Naive B cell (primary cell): Measurements from ENCODE around the gene S1PR5. TPM values are rescaled to one million over a fixed set of nuclear protein-coding genes. Genes with fewer than 3 reads are reported as not detected.
"Not testable (repeated sequence)": the region's sequence is repeated elsewhere in the genome, so short reads cannot be mapped to it uniquely, and the experiment has no call there.

Experiments used
- ATAC-seq, 2 donors: fragments of 150-1000 bp; cut with Tn5 transposase; 2 replicates each; pipeline ENCODE4 v1.10.0; 2021; ENCODE audit warnings: low read depth in 2 of 2, mild to moderate bottlenecking in 2 of 2, moderate library complexity in 2 of 2
- DNase-seq: peaks from one replicate; pipeline ENCODE4 v3.0.0; 2022
- H3K27ac Mint-ChIP-seq, 6 donors: one replicate each; pipeline ENCODE4 v1.8.0; 2020 to 2022; ENCODE audit warnings: mild to moderate bottlenecking in 6 of 6, mixed read lengths in 6 of 6, moderate library complexity in 5 of 6, inconsistent platforms in 2 of 6
- H3K27me3 Mint-ChIP-seq, 3 donors: one replicate each; pipeline ENCODE4 v1.8.0; 2021 to 2022; ENCODE audit warnings: mixed read lengths in 3 of 3, mild to moderate bottlenecking in 1 of 3
- H3K36me3 Mint-ChIP-seq, 2 donors: one replicate each; pipeline ENCODE4 v1.8.0; 2020 to 2022; ENCODE audit warnings: mixed read lengths in 2 of 2, inconsistent platforms in 1 of 2, mild to moderate bottlenecking in 1 of 2
- H3K4me1 Mint-ChIP-seq, 3 donors: one replicate each; pipeline ENCODE4 v1.8.0; 2020 to 2022; ENCODE audit warnings: mixed read lengths in 3 of 3, inconsistent platforms in 1 of 3, mild to moderate bottlenecking in 1 of 3, moderate library complexity in 1 of 3
- H3K4me3 Mint-ChIP-seq, 8 donors: one replicate each; pipeline ENCODE4 v1.8.0; 2020 to 2022; ENCODE audit warnings: mild to moderate bottlenecking in 8 of 8, mixed read lengths in 8 of 8, moderate library complexity in 8 of 8, inconsistent platforms in 2 of 8
- H3K9me3 Mint-ChIP-seq, 7 donors: one replicate each; pipeline ENCODE4 v1.8.0; 2020 to 2022; ENCODE audit warnings: mixed read lengths in 7 of 7, mild to moderate bottlenecking in 5 of 7, inconsistent platforms in 2 of 7, moderate library complexity in 1 of 7
- polyA plus RNA-seq, 6 donors: library from polyadenylated mRNA; unstranded; fragments of 300-500 nt; fragmentation: Illumina TruSeq; gene quantifications; one replicate each; pipeline ENCODE4 v1.2.3, GENCODE V29; 2021; ENCODE audit warnings: low read depth in 6 of 6

Gene S1PR5
- polyA plus RNA-seq, 6 donors from 2014 or later: 0.24 to 0.96 (median 0.75) TPM; not detected in 1

GRCh38 chr19:10553087-10553667, 35.9 kb upstream of the S1PR5 start:
- Mint-ChIP-seq H3K27ac (peak overlapping the region; percentile 88 to 97 (median 95)), H3K36me3 (no peaks in the 10 kb centered on the region), H3K9me3 (no peaks in the 10 kb centered on the region), H3K4me1 (peaks cover 24 to 43% (median 33%) of the 10 kb centered on the region in 3 donors), H3K27me3 (no peaks in the 10 kb centered on the region), H3K4me3 (peak overlapping the region in 7 of 8 donors; percentile 19 to 86 (median 69))
- DNase-seq (peak; percentile 25), ATAC-seq (peak; percentile 33 to 41)

- peaks cover 21 to 43% (median 33%) of the 10 kb centered on the region in 3 donors for H3K4me1 Mint-ChIP-seq
These were observed 35.3 kb upstream of the S1PR5 start for GRCh38 chr19:10552510-10553053.

GRCh38 chr19:10551698-10552301, 34.6 kb upstream of the S1PR5 start:
- Mint-ChIP-seq H3K4me3 (peak overlapping the region in 1 of 8 donors; percentile 42), H3K27me3 (no peaks in the 10 kb centered on the region), H3K36me3 (no peaks in the 10 kb centered on the region), H3K9me3 (no peaks in the 10 kb centered on the region), H3K4me1 (peaks cover 21 to 43% (median 33%) of the 10 kb centered on the region in 3 donors), H3K27ac (peak overlapping the region in 3 of 6 donors; percentile 11 to 88 (median 60))
- DNase-seq (no peak), ATAC-seq (no peak)

More at GRCh38 chr19:10552510-10553053, 35.3 kb upstream of the S1PR5 start:
- H3K9me3 Mint-ChIP-seq: no peaks in the 10 kb centered on the region
- H3K27me3 Mint-ChIP-seq: no peaks in the 10 kb centered on the region
- peak overlapping the region in 4 of 8 donors; percentile 54 to 82 (median 64) for H3K4me3 Mint-ChIP-seq
- no peaks in the 10 kb centered on the region for H3K36me3 Mint-ChIP-seq
- no peak for DNase-seq
- no peak for ATAC-seq
- peak overlapping the region in 5 of 6 donors; percentile 75 to 97 (median 95) for H3K27ac Mint-ChIP-seq

GRCh38 chr19:10551006-10551405, 33.8 kb upstream of the S1PR5 start:
- H3K4me1 Mint-ChIP-seq: peaks cover 21 to 43% (median 32%) of the 10 kb centered on the region in 3 donors
- not testable (repeated sequence) for H3K27me3 Mint-ChIP-seq, DNase-seq, H3K9me3 Mint-ChIP-seq, ATAC-seq, H3K4me3 Mint-ChIP-seq, H3K27ac Mint-ChIP-seq, H3K36me3 Mint-ChIP-seq

GRCh38 chr19:10550336-10550735, 33.1 kb upstream of the S1PR5 start:
- DNase-seq (no peak), ATAC-seq (no peak)
- H3K27ac Mint-ChIP-seq: peak overlapping the region in 1 of 6 donors; percentile 81
- peaks cover 21 to 46% (median 26%) of the 10 kb centered on the region in 3 donors for H3K4me1 Mint-ChIP-seq
- no peaks in the 10 kb centered on the region for H3K9me3 Mint-ChIP-seq
- H3K36me3 Mint-ChIP-seq: no peaks in the 10 kb centered on the region
- H3K4me3 Mint-ChIP-seq: no peak overlapping the region
- H3K27me3 Mint-ChIP-seq: no peaks in the 10 kb centered on the region

- Mint-ChIP-seq H3K27ac (no peak overlapping the region), H3K36me3 (no peaks in the 10 kb centered on the region), H3K4me3 (peak overlapping the region in 1 of 8 donors; percentile 36), H3K27me3 (no peaks in the 10 kb centered on the region), H3K9me3 (no peaks in the 10 kb centered on the region), H3K4me1 (peaks cover 25 to 49% (median 28%) of the 10 kb centered on the region in 3 donors)
- no peak for ATAC-seq
- DNase-seq: no peak
These were observed 32.5 kb upstream of the S1PR5 start for GRCh38 chr19:10549733-10550132.

DNA sequence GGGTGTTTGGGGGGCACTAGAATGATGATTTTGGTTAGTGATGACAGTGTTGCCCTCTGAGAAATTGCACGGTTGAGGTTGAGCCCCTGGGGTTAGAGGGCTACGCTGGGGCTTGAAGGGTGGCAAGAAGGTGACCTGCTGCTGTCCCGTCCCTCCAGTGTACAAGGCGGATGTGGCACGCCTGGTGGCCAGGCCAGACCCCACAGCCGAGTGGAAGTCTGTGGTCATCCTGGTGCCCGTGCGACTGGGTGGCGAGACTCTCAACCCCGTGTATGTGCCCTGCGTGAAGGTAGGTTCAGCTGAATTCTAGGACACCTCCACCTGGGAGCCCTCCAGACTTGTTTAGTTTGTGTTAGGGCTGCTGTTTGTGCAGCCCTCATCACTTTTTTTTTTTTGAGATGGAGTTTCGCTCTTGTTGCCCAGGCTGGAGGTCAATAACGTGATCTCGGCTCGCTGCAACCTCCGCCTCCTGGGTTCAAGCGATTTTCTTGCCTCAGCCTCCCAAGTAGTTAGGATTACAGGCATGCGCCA, 31.6 kb upstream of the S1PR5 start:
- peak overlapping the region in 2 of 8 donors; percentile 35 to 36 for H3K4me3 Mint-ChIP-seq
- H3K9me3 Mint-ChIP-seq: no peaks in the 10 kb centered on the region
- ATAC-seq (no peak), DNase-seq (no peak)
- no peak overlapping the region for H3K27ac Mint-ChIP-seq
- H3K4me1 Mint-ChIP-seq: peaks cover 20 to 44% (median 24%) of the 10 kb centered on the region in 3 donors
- no peaks in the 10 kb centered on the region for H3K36me3 Mint-ChIP-seq
- H3K27me3 Mint-ChIP-seq: no peaks in the 10 kb centered on the region

DNA sequence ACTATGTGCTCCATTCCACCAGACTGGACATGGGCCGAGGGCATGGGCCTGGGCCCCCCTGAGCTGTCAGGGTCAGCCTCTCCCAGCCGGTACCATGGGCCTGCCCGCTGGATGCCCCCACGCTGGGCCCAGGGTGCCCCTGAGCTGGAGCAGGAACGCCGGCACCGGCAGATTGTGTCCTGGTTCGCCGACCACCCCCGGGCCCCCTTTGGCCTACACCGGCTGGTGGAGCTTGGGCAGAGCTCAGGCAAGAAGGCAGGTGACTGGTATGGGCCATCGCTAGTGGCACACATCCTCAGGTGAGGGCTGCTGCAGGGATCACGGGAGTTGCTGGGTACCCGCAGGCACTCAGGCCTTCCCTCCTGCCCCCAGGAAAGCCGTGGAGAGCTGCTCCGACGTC, 29.6 kb upstream of the S1PR5 start:
- DNase-seq: no peak
- no peak for ATAC-seq
- peak overlapping the region in 1 of 8 donors; percentile 69 for H3K4me3 Mint-ChIP-seq
- no peaks in the 10 kb centered on the region for H3K9me3 Mint-ChIP-seq
- H3K27me3 Mint-ChIP-seq: no peaks in the 10 kb centered on the region
- H3K4me1 Mint-ChIP-seq: peaks cover 4 to 31% (median 16%) of the 10 kb centered on the region in 3 donors
- H3K36me3 Mint-ChIP-seq: no peaks in the 10 kb centered on the region
- H3K27ac Mint-ChIP-seq: no peak overlapping the region

DNA sequence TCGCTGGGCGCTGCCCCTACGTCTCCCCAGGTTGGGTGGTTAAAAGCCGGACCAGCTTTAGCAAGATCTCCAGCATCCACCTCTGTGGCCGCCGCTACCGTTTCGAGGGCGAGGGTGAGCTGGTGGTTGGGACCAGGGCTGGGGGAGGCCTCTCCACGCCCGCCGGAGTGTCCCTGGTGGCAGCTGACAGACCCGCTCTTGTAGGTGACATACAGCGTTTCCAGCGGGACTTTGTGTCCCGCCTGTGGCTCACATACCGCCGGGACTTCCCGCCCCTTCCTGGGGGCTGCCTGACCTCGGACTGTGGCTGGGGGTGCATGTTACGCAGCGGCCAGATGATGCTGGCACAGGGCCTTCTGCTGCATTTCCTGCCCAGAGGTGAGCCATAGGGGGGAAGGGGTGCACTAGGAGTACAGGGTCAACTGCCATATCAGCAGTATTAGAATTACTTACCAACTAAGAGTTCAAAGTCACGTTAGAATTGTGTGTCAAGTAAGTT, 27.6 kb upstream of the S1PR5 start:
- H3K27me3 Mint-ChIP-seq: peaks cover 4 to 10% (median 8%) of the 10 kb centered on the region in 3 donors

GRCh38 chr19:10544242-10544752, 27.1 kb upstream of the S1PR5 start:
- Mint-ChIP-seq H3K9me3 (no peaks in the 10 kb centered on the region), H3K36me3 (no peaks in the 10 kb centered on the region), H3K27ac (peak overlapping the region; percentile 82 to 93 (median 86)), H3K27me3 (peaks cover 4 to 13% (median 11%) of the 10 kb centered on the region in 3 donors), H3K4me1 (peaks cover 4 to 20% (median 16%) of the 10 kb centered on the region in 3 donors), H3K4me3 (peak overlapping the region; percentile 81 to 95 (median 85))
- DNase-seq (no peak), ATAC-seq (no peak)

More for the DNA sequence above, 27.6 kb upstream of the S1PR5 start:
- Mint-ChIP-seq H3K4me1 (peaks cover 4 to 20% (median 16%) of the 10 kb centered on the region in 3 donors), H3K36me3 (no peaks in the 10 kb centered on the region), H3K9me3 (no peaks in the 10 kb centered on the region), H3K27ac (peak overlapping the region in 4 of 6 donors; percentile 57 to 87 (median 84)), H3K4me3 (peak overlapping the region; percentile 81 to 95 (median 85))
- ATAC-seq (no peak), DNase-seq (no peak)

- Mint-ChIP-seq H3K4me1 (peaks cover 4 to 22% (median 16%) of the 10 kb centered on the region in 3 donors), H3K27me3 (peaks cover 8 to 15% (median 15%) of the 10 kb centered on the region in 3 donors), H3K9me3 (no peaks in the 10 kb centered on the region), H3K4me3 (peak within 1 kb of the TSS; percentile 81 to 95 (median 86)), H3K27ac (peak within 1 kb of the TSS; percentile 83 to 94 (median 91)), H3K36me3 (no peaks in the 10 kb centered on the region)
- ATAC-seq (peak; percentile 82 to 84), DNase-seq (peak; percentile 77)
These were observed 26.4 kb upstream of the S1PR5 start, which contains the start of gene ATG4D for GRCh38 chr19:10543420-10544241. Gene ATG4D (plus strand): TSS chr19:10543904. CDS start chr19:10544091, 187 bp downstream.

GRCh38 chr19:10543059-10543419, 25.8 kb upstream of the S1PR5 start:
- ATAC-seq (no peak), DNase-seq (no peak)
- peaks cover 8 to 21% (median 19%) of the 10 kb centered on the region in 3 donors for H3K27me3 Mint-ChIP-seq
- peaks cover 4 to 27% (median 16%) of the 10 kb centered on the region in 3 donors for H3K4me1 Mint-ChIP-seq
- no peaks in the 10 kb centered on the region for H3K36me3 Mint-ChIP-seq
- H3K4me3 Mint-ChIP-seq: peak overlapping the region; percentile 81 to 92 (median 84)
- no peaks in the 10 kb centered on the region for H3K9me3 Mint-ChIP-seq
- H3K27ac Mint-ChIP-seq: peak overlapping the region in 5 of 6 donors; percentile 81 to 94 (median 83)
